Stomach (tissue), 9 donors: ENCODE data around the gene LRRC55. TPM values are rescaled to one million over a fixed set of nuclear protein-coding genes. Genes with fewer than 3 reads are reported as not detected.

Source experiments
- DNase-seq, 2 donors: peaks; one replicate each; pipeline versions ENCODE4 v3.0.0 to v3.0.0-alpha.2; 2013 to 2019
- H3K27ac ChIP-seq, 5 donors: fragments of 200-600 bp in 4 of 5; sonication (generic) in 4 of 5; one replicate each; pipeline ENCODE4 v1.5.1; 2013 to 2019; ENCODE audit warnings: mild to moderate bottlenecking in 1 of 5, moderate library complexity in 1 of 5
- H3K27me3 ChIP-seq, 3 donors: fragments of 200-600 bp; sonication (generic); one replicate each; pipeline ENCODE4 v1.5.1; 2017 to 2019; ENCODE audit warnings: mixed run types in 1 of 3
- H3K36me3 ChIP-seq, 4 donors: fragments of 200-600 bp; sonication (generic); 1 replicate in 3 of 4; 2 replicates in 1 of 4; pipeline ENCODE4 v1.5.1; 2016 to 2019
- H3K4me1 ChIP-seq, 4 donors: fragments of 200-600 bp; sonication (generic); one replicate each; pipeline ENCODE4 v1.5.1; 2016 to 2019
- H3K4me3 ChIP-seq, 4 donors: fragments of 200-600 bp; sonication (generic) in 3 of 4; one replicate each; pipeline ENCODE4 v1.5.1; 2016 to 2019; ENCODE audit warnings: mild to moderate bottlenecking in 1 of 4
- H3K9me3 ChIP-seq, 4 donors: fragments of 200-600 bp; sonication (generic); one replicate each; pipeline ENCODE4 v1.5.1; 2016 to 2019
- CTCF ChIP-seq, 7 experiments: fragments of 450-650 bp in 4 of 7; fragments of 200-600 bp in 3 of 7; sonication (generic) in 3 of 7; IDR thresholded peaks; one replicate each; pipeline ENCODE4 v1.5.1; 2016 to 2019; ENCODE audit warnings: antibody characterized with exemption in 7 of 7, control low read depth in 2 of 7, mild to moderate bottlenecking in 1 of 7
- EP300 ChIP-seq: sonication (generic); formaldehyde crosslinking; IDR thresholded peaks from one replicate; pipeline ENCODE4 v1.6.1; 2017; ENCODE audit warnings: antibody characterized with exemption
- POLR2A ChIP-seq, 4 donors: fragments of 450-650 bp; IDR thresholded peaks; one replicate each; pipeline ENCODE4 v1.6.1; 2016; ENCODE audit warnings: antibody characterized with exemption in 4 of 4, control low read depth in 2 of 4, mild to moderate bottlenecking in 1 of 4, moderate library complexity in 1 of 4
- POLR2AphosphoS5 ChIP-seq, 3 donors: sonication (generic); formaldehyde crosslinking; IDR thresholded peaks; one replicate each; pipeline ENCODE4 v1.6.1; 2016; ENCODE audit warnings: antibody characterized with exemption in 3 of 3
- WGBS, 5 donors: extraction: QIAGEN DNeasy Blood & Tissue Kit in 3 of 5; methylation state at CpG; one replicate each; pipeline versions ENCODE4 v1.1.5 to v1.1.7; 2013 to 2018; 5-methylcytosine and 5-hydroxymethylcytosine counted together
- intact Hi-C: fragments of 100-400 bp; cut with DNase I; formaldehyde crosslinking; loops from one replicate; pipeline ENCODE4 v1.15.1; 2023; ENCODE audit warnings: low total_unique reads
- polyA plus RNA-seq, 3 donors: library from polyadenylated mRNA; stranded (reverse); fragments of 200-250 nt; gene quantifications; one replicate each; pipeline ENCODE4 v1.2.3, GENCODE V29; 2013
- total RNA-seq, 5 donors: library from RNA; depleted of rRNA; stranded (reverse); fragments of >200 nt; gene quantifications; one replicate each; pipeline versions ENCODE4 v1.1.0 to v1.2.3, GENCODE V29; 2014 to 2016
- donor health status: healthy with polysubstance abuse.
- donor health status: Bipolar disorder and iron deficiency.
- donor health status: healthy.

LRRC55 gene
- total and polyA plus RNA-seq, 8 donors, result 0.08 to 0.73 TPM; not detected in 6

GRCh38 chr11:57233702-57234101 is 51.9 kb downstream of the LRRC55 start:
- Histone ChIP-seq H3K27ac (no peak overlapping the region), H3K27me3 (peaks cover 0 to 73% (median 3%) of the 10 kb centered on the region in 3 donors), H3K4me1 (peaks cover 0 to 4% (median 0%) of the 10 kb centered on the region in 4 donors), H3K36me3 (no peaks in the 10 kb centered on the region), H3K9me3 (no peaks in the 10 kb centered on the region), H3K4me3 (no peak overlapping the region)
- intact Hi-C loops, result no loop called here
- TF ChIP-seq POLR2AphosphoS5 (IDR thresholded peaks at IDR 0.05) (no peak), POLR2A (IDR thresholded peaks at IDR 0.05) (no peak), CTCF (IDR thresholded peaks at IDR 0.05) (no peak), EP300 (no peak)
- 58 to 75% (median 65%) methylated on average over 5 of the region's 5 CpGs for WGBS, 5 donors
- no peak for DNase-seq

GRCh38 chr11:57235761-57236703 is 54.3 kb downstream of the LRRC55 start:
- H3K4me3 ChIP-seq, result no peak overlapping the region
- no peaks in the 10 kb centered on the region for H3K9me3 ChIP-seq
- H3K36me3 ChIP-seq, result no peaks in the 10 kb centered on the region
- H3K27me3 ChIP-seq, result peaks cover 0 to 64% (median 3%) of the 10 kb centered on the region in 3 donors
- intact Hi-C loops, result no loop called here
- 80 to 91% (median 87%) methylated on average over 35 to 39 of the region's 39 CpGs for WGBS, 5 donors
- no peak for DNase-seq
- TF ChIP-seq CTCF (IDR thresholded peaks at IDR 0.05) (no peak), POLR2A (IDR thresholded peaks at IDR 0.05) (no peak), POLR2AphosphoS5 (IDR thresholded peaks at IDR 0.05) (no peak), EP300 (no peak)
- peak overlapping the region in 1 of 5 donors; percentile 34 for H3K27ac ChIP-seq
- H3K4me1 ChIP-seq, result peaks cover 0 to 15% (median 6%) of the 10 kb centered on the region in 4 donors

GRCh38 chr11:57237204-57237681 is 55.5 kb downstream of the LRRC55 start, which contains the start of gene APLNR:
TSS of gene APLNR (minus strand) at chr11:57237250. CDS start at chr11:57237004, 246 bp downstream.
- peaks cover 0 to 55% (median 3%) of the 10 kb centered on the region in 3 donors for H3K27me3 ChIP-seq
- H3K4me3 ChIP-seq, result no peak within 1 kb of the TSS
- no peaks in the 10 kb centered on the region for H3K9me3 ChIP-seq
- H3K36me3 ChIP-seq, result no peaks in the 10 kb centered on the region
- intact Hi-C loops, result no loop called here
- peak in 1 of 2 donors; percentile 47 for DNase-seq
- no peak for TF ChIP-seq EP300
- TF ChIP-seq POLR2AphosphoS5 (IDR thresholded peaks at IDR 0.05), result no peak
- no peak for TF ChIP-seq CTCF (IDR thresholded peaks at IDR 0.05)
- no peak for TF ChIP-seq POLR2A (IDR thresholded peaks at IDR 0.05)
- peak within 1 kb of the TSS in 1 of 5 donors; percentile 34 for H3K27ac ChIP-seq
- 24 to 37% (median 25%) methylated on average over 6 of the region's 6 CpGs for WGBS, 5 donors
- H3K4me1 ChIP-seq, result peaks cover 0 to 15% (median 6%) of the 10 kb centered on the region in 4 donors

GRCh38 chr11:57239348-57239747 is 57.6 kb downstream of the LRRC55 start:
- H3K36me3 ChIP-seq, result no peaks in the 10 kb centered on the region
- H3K9me3 ChIP-seq, result no peaks in the 10 kb centered on the region
- H3K4me1 ChIP-seq, result peaks cover 0 to 15% (median 6%) of the 10 kb centered on the region in 4 donors
- WGBS, 5 donors, result 47 to 73% (median 70%) methylated on average over 1 of the region's 1 CpG
- TF ChIP-seq EP300 (no peak), POLR2A (IDR thresholded peaks at IDR 0.05) (no peak), CTCF (IDR thresholded peaks at IDR 0.05) (no peak), POLR2AphosphoS5 (IDR thresholded peaks at IDR 0.05) (no peak)
- H3K27me3 ChIP-seq, result peaks cover 0 to 34% (median 3%) of the 10 kb centered on the region in 3 donors
- no peak for DNase-seq
- intact Hi-C loops, result no loop called here
- H3K4me3 ChIP-seq, result no peak overlapping the region
- no peak overlapping the region for H3K27ac ChIP-seq
